Cardiac fibroblast (primary cell): ENCODE measurements around the gene NFYA.

Source experiments
- DNase-seq, 2 donors: peaks; one replicate each; pipeline versions ENCODE4 v3.0.0 to v3.0.0-alpha.2; 2010; ENCODE audit warnings: low read depth in 2 of 2
- H3K4me3 ChIP-seq, 2 donors: replicated peaks in 1 of 2; 1 replicate in 1 of 2; 2 replicates in 1 of 2; pipeline ENCODE4 v1.5.1; 2011; ENCODE audit warnings: low read depth in 2 of 2, low read length in 2 of 2, mild to moderate bottlenecking in 2 of 2, moderate library complexity in 1 of 2
- TF ChIP-seq, protein P1 (sequence below): IDR thresholded peaks from one replicate; pipeline ENCODE4 v1.5.1; 2011; ENCODE audit warnings: low read depth, mild to moderate bottlenecking, low read length, inconsistent platforms

The NFYA gene

GRCh38 chr6:41072836-41073202, at the start of gene NFYA:
Gene NFYA (plus strand): TSS chr6:41072974. CDS start chr6:41079090, 6,116 bp downstream.
- DNase-seq, result peak in 1 of 2 donors; percentile 100
- peak within 1 kb of the TSS; percentile 84 to 97 for H3K4me3 ChIP-seq
- TF ChIP-seq, protein P1, sequence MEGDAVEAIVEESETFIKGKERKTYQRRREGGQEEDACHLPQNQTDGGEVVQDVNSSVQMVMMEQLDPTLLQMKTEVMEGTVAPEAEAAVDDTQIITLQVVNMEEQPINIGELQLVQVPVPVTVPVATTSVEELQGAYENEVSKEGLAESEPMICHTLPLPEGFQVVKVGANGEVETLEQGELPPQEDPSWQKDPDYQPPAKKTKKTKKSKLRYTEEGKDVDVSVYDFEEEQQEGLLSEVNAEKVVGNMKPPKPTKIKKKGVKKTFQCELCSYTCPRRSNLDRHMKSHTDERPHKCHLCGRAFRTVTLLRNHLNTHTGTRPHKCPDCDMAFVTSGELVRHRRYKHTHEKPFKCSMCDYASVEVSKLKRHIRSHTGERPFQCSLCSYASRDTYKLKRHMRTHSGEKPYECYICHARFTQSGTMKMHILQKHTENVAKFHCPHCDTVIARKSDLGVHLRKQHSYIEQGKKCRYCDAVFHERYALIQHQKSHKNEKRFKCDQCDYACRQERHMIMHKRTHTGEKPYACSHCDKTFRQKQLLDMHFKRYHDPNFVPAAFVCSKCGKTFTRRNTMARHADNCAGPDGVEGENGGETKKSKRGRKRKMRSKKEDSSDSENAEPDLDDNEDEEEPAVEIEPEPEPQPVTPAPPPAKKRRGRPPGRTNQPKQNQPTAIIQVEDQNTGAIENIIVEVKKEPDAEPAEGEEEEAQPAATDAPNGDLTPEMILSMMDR, result no peak

- H3K4me3 ChIP-seq, result no peak overlapping the region
- no peak for DNase-seq
- TF ChIP-seq, protein P1, result no peak
Observed at GRCh38 chr6:41023114-41023513, 49.7 kb upstream of the NFYA start.

DNA sequence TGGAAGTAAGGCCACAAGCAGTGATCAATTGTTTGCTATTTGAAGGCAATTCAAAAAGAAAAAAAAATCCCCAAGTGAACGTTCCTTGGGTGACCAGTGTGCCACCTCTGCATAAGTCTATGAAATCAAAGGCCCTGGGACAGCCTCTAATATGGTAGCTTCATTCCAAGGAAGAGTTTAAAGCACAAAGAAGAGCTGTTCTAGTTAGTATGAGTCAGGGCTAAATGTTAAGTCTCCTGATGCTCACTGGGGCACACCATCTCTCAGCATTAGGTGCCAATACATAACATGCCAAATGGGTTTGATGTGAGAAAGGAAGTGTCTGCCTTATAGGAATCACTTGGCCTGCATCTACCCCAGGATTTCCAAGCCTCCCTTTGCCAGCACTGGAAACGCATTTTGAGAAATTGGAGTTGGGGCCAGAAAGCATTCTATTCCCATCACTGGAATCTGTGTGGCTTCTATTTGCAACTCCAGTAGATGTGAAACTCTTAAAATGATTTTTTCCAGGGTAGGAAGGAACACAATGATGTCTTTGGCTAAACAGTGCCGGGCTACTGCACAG, 46.7 kb upstream of the NFYA start:
- no peak overlapping the region for H3K4me3 ChIP-seq
- TF ChIP-seq, protein P1, result no peak
- DNase-seq, result no peak

- TF ChIP-seq, protein P1, result no peak
- H3K4me3 ChIP-seq, result peak overlapping the region; percentile 31 to 51
- no peak for DNase-seq
Observed at GRCh38 chr6:41027241-41027640, 45.5 kb upstream of the NFYA start.

GRCh38 chr6:41027799-41028560, 44.8 kb upstream of the NFYA start:
- TF ChIP-seq, protein P1, result peak; percentile 69
- peak overlapping the region; percentile 43 to 51 for H3K4me3 ChIP-seq
- DNase-seq, result peak; percentile 70 to 77

DNA sequence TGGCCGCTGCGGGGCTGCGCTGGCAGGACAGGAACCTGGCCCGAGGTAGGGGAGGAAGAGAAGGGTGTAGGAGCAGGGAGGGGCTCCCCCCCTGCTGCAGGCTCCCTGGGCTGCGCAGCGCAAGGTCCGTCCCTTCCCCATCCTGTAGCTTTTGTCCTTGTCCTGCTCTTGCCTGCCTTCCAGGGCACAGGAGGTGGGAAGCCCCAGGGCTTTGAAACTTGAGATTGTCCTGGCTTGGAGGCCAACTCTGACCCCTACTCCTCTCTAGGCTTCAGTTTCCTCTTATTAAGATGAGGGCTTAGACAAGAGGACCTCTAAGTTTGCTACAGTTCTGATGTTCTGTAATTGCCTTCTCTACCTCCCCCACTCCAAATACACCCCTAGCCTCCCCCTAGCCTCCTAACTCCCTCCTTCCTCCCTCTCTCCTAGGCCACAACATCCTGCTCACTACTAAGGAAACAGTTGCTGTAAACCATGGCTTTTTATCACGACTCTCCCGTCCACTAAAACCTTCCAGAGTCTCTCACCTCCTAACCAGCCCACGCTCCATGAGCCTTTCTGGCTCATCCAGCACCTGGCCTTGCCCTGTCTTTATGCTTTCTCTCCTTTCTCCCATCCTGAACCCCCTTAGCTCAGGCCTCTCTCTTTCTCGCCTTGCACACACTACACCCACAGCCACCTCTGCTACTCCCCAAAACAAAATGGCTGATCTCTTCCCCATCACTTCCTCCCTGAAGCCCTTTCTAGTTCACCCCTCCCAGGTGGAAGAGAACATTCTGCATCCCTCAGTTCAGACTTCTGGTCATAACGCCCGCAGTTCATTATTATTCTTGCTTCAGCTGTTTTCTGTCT, 44.0 kb upstream of the NFYA start:
- no peak for DNase-seq
- H3K4me3 ChIP-seq, result peak overlapping the region; percentile 43 to 51
- TF ChIP-seq, protein P1, result no peak
